Fibroblast of the aortic adventitia (primary cell): Measurements from ENCODE around the gene SPESP1. TPM values are rescaled to one million over a fixed set of nuclear protein-coding genes. Genes with fewer than 3 reads are reported as not detected.

Experiments used
- DNase-seq: peaks from one replicate; pipeline ENCODE4 v3.0.0-alpha.2; 2010; ENCODE audit warnings: low read depth
- H3K4me3 ChIP-seq: 2 replicates; pipeline ENCODE4 v1.5.1; 2011; ENCODE audit warnings: low read depth, mild to moderate bottlenecking, control low read depth, low read length, moderate library complexity
- CTCF ChIP-seq: IDR thresholded peaks from 2 replicates; pipeline ENCODE4 v1.5.1; 2011; ENCODE audit warnings: mild to moderate bottlenecking, low read length, control low read depth, inconsistent platforms; ENCODE audit not compliant: insufficient read depth
- total RNA-seq: library from RNA; depleted of rRNA; stranded (reverse); fragments of >200 nt; gene quantifications from 2 replicates; pipeline ENCODE4 v1.2.3, GENCODE V29; 2012; ENCODE audit warnings: low replicate concordance

SPESP1 gene
- total RNA-seq, 1 donor, result 5.6 TPM

DNA sequence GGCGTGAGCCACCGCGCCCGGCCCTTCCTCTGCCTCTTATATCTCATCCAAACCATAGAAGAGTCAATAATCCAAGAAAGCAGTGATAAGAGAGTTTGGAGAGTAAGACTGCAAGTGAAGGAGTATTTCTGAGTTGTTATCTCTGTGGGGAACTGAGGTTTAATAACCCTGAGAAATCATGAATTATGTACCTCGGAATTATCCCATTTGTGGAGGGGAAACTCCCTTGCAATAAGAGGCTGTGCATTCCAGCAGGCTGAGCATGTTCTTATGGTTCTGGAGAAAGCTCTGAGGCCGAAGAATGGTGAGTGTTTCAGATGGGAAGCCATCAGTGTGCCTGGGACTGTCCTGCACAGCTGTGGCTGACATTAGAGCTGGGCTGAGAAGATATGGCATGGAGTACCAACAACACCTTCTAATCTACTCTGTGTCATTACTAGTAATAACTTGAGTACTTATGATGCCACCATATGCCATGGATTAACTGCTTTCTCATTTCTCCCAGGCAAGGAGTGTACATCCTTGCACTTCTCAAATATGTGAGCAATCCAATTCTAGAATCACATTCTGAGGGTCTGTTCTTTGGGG lies 52.7 kb downstream of the SPESP1 start:
- TF ChIP-seq CTCF, result no peak
- DNase-seq, result no peak
- no peak overlapping the region for H3K4me3 ChIP-seq

DNA sequence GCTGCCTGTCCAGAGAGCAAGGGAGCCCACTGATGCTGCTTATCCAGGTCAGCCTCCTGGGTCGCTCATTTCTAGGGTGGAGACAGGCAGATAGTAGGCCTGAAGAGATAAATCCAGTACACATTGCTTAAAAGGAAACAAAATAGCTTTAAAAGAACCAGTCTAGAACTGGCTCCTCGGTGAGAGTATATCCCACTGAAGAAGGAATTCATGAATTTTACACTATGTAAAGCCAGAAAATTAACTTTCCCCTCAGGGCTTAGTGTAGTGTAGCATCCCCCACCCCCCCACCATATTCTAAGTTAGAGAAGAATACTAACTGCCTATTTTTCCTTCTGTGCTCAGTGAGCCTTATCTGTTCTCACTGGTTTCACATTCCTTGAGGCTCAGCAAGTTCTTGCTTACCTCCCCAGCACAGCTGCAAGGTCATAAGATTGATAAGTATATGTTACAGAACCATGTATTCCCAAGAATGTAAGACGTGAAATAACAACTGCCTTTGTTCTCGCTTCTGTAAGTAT lies 53.7 kb downstream of the SPESP1 start:
- no peak overlapping the region for H3K4me3 ChIP-seq
- DNase-seq, result no peak
- no peak for TF ChIP-seq CTCF

GRCh38 chr15:68984586-68984985 lies 54.3 kb downstream of the SPESP1 start:
- H3K4me3 ChIP-seq, result no peak overlapping the region
- TF ChIP-seq CTCF, result no peak
- DNase-seq, result no peak

DNA sequence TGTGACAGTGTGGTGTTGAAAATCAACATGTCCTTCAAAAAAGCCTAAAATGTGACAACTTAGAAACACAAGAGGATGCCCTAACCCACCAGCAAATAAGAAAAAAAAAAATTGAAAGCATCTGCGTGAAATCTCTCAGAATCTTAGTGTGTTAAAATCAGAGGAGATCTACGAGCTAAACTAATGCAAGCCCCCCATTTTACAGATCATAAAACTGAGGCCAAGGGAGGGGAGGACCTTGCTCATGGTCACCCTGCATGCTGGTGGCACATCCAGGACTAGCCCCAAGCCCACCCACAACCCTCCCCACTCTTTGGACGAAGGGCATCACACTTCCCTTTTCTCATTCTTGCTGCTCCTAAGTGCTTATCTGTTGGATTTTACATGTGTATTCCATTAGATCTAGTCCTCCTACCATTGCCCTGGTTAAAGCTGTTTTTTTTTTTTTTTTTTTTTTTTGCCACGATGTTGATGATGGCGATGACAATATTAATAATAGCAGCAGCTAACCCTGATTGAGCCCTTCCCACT lies 55.1 kb downstream of the SPESP1 start:
- H3K4me3 ChIP-seq, result no peak overlapping the region
- no peak for DNase-seq
- TF ChIP-seq CTCF, result no peak

- H3K4me3 ChIP-seq, result no peak overlapping the region
- TF ChIP-seq CTCF, result no peak
Observed at GRCh38 chr15:68986322-68986721, 56.0 kb downstream of the SPESP1 start.

DNA sequence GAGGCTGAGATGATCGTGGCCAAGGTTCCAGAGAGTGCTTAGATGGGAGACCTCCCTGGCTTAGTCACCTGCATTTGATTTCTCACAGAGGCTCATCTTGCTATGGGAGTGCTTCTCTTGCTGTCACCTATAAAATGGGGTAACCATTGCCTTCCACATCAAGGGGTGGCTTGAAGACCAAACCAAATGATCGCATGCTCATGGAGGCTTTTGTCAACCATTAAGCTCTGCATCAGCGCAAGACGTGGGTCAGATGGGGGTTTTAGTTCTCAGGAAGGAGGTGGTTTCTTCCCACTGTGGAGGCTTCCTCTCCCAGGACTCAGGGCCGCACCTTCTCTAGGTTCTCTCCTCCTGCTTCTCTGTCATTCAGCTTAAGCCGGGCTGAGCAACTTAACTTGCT lies 56.8 kb downstream of the SPESP1 start:
- no peak for DNase-seq
- no peak for TF ChIP-seq CTCF
- H3K4me3 ChIP-seq, result no peak overlapping the region

More at GRCh38 chr15:68986322-68986721, 56.0 kb downstream of the SPESP1 start:
- DNase-seq, result no peak
